GM13976 (cell line): ENCODE data around the gene GALNT12.

ENCODE experiments used
- DNase-seq: peaks from one replicate; pipeline ENCODE4 v3.0.0; 2012; ENCODE audit warnings: low spot score
- CTCF ChIP-seq: IDR thresholded peaks from 2 replicates; pipeline ENCODE4 v1.5.1; 2012; ENCODE audit warnings: borderline replicate concordance, mild to moderate bottlenecking; ENCODE audit not compliant: insufficient read depth; ENCODE audit errors: extremely low read depth, missing control alignments, control extremely low read depth
- in situ Hi-C: fragments of 300-500 bp; cut with MboI; formaldehyde crosslinking; loops from one replicate; pipeline ENCODE4 v1.12.0; 2022; ENCODE audit warnings: low sequenced_read_pairs, mixed read lengths, inconsistent platforms; ENCODE audit not compliant: unreplicated experiment

GALNT12 gene

GRCh38 chr9:98839724-98840123 is 32.3 kb downstream of the GALNT12 start:
- TF ChIP-seq CTCF: no peak
- DNase-seq: no peak
- in situ Hi-C loops: loop anchor here (10.0 kb wide), 1 partner anchor 155 kb away; no protein-coding TSS in a partner anchor

DNA sequence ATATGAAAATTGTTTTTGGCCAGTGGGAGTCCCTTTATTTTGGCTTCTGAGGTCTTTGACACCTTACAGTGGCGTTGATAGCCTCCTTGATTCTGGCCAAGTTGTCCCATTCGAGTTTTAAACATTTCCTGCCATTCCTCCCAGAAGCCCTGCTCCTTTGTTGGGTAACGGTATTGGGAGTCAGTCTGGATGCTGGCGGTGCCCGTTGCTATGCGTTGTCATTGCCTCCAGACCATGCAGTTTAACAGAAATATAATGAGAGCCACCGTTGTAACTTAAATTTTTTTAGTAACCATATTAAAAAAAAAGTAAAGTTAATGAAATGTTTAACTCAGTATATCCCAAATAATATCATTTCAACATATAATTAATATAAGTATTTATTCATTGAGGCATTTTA is 35.0 kb downstream of the GALNT12 start:
- in situ Hi-C loops: loop anchor here (10.0 kb wide), 1 partner anchor 152 kb away; no protein-coding TSS in a partner anchor
- DNase-seq: no peak
- no peak for TF ChIP-seq CTCF

GRCh38 chr9:98846081-98846480 is 38.6 kb downstream of the GALNT12 start:
- TF ChIP-seq CTCF: no peak
- in situ Hi-C loops: loop anchor here (5.0 to 10.0 kb wide), 2 partner anchors 149 to 301 kb away; no protein-coding TSS in a partner anchor
- DNase-seq: no peak

DNA sequence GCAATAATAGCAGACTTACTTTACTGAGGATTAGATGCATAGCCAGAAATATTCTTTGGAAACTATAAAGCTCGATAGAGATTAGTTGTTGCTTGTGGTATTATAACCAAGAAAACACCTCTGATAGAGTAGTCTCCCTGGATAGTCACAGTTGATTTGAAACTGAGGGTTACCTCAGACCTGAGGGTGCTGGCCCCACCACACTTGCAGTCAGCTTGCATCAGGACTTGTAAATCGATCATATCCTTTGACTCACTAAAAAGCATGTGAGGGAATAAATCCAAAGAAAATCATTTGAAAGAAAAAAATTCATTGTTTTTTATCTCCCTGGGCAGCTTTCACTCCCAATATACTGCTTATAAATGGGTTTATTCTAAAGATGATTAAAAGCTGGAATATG is 39.4 kb downstream of the GALNT12 start:
- TF ChIP-seq CTCF: no peak
- in situ Hi-C loops: loop anchor here (5.0 to 10.0 kb wide), 2 partner anchors 148 to 300 kb away; no protein-coding TSS in a partner anchor
- no peak for DNase-seq

DNA sequence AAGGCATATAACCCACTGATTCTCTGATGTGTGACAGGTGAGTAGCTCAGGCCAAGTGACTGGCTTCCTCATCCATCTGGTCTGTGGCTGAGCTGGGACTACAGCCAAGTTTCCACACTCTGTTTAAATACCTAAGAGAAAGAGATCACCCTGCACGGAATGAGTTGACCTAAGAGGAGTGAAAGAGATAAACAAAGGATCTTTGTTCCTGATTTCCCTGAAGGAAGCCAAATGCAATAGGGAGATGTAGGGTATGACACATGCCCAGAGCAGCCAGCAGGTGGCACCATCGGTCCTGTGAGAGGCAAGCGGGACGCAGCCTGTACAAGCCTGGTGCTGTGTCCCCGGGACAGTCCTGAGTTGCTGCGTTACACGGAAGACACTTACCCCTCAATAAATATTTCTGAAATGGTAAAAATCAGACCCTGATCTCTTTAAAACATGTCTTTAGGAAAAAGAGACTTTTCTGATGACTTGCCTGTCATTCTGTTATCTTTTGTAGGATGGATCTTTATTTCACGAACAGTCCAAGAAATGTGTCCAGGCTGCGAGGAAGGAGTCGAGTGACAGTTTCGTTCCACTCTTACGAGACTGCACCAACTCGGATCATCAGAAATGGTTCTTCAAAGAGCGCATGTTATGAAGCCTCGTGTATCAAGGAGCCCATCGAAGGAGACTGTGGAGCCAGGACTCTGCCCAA is 41.1 kb downstream of the GALNT12 start:
- in situ Hi-C loops: loop anchor here (5.0 to 10.0 kb wide), 2 partner anchors 146 to 299 kb away; no protein-coding TSS in a partner anchor
- DNase-seq: peak; percentile 83
- peak; percentile 95 for TF ChIP-seq CTCF

GRCh38 chr9:98849563-98849962 is 42.1 kb downstream of the GALNT12 start:
- in situ Hi-C loops: loop anchor here (5.0 to 10.0 kb wide), 2 partner anchors 145 to 298 kb away; no protein-coding TSS in a partner anchor
- TF ChIP-seq CTCF: no peak
- no peak for DNase-seq
